Retinal pigment epithelial cell (primary cell): ENCODE measurements around the gene HOOK1.
"Not testable (repeated sequence)": the region's sequence is repeated elsewhere in the genome, so short reads cannot be mapped to it uniquely, and the experiment has no call there.

ENCODE experiments used
- DNase-seq: peaks from one replicate; pipeline ENCODE4 v3.0.0-alpha.2; 2010; ENCODE audit warnings: low read depth
- H3K4me3 ChIP-seq: 2 replicates; pipeline ENCODE4 v1.5.1; 2011; ENCODE audit warnings: mild to moderate bottlenecking, low read length, control low read depth, moderate library complexity
- TF ChIP-seq, protein P1 (sequence below): conservative IDR thresholded peaks from 2 replicates; pipeline ENCODE4 v1.5.1; 2011; ENCODE audit warnings: low read depth, low read length, control low read depth, inconsistent platforms

HOOK1 gene

GRCh38 chr1:59827055-59827643 is 12.4 kb downstream of the HOOK1 start:
- no peak for DNase-seq

DNA sequence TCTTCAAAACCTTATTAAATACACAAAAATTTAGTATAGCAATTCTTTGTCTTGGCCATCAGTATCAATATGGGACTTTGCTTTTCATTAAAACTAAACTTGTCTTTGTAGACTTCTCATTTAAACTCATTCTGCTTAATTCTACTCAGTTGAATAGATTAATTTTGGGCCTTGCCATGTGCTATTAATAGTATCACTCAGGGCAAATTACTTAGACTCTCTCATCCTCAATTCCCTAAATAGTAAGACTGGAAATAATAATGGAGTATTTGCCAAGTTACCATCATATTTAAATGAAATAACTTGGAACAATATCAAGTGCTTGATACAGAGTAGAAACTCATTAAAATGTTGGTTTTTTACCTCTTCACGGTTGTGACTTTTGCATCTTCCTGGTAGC is 13.4 kb downstream of the HOOK1 start:
- DNase-seq, result no peak
- no peak overlapping the region for H3K4me3 ChIP-seq
- TF ChIP-seq, protein P1, sequence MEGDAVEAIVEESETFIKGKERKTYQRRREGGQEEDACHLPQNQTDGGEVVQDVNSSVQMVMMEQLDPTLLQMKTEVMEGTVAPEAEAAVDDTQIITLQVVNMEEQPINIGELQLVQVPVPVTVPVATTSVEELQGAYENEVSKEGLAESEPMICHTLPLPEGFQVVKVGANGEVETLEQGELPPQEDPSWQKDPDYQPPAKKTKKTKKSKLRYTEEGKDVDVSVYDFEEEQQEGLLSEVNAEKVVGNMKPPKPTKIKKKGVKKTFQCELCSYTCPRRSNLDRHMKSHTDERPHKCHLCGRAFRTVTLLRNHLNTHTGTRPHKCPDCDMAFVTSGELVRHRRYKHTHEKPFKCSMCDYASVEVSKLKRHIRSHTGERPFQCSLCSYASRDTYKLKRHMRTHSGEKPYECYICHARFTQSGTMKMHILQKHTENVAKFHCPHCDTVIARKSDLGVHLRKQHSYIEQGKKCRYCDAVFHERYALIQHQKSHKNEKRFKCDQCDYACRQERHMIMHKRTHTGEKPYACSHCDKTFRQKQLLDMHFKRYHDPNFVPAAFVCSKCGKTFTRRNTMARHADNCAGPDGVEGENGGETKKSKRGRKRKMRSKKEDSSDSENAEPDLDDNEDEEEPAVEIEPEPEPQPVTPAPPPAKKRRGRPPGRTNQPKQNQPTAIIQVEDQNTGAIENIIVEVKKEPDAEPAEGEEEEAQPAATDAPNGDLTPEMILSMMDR, result no peak

More at GRCh38 chr1:59827055-59827643, 12.4 kb downstream of the HOOK1 start:
- H3K4me3 ChIP-seq, result no peak overlapping the region
- TF ChIP-seq, protein P1, result no peak

DNA sequence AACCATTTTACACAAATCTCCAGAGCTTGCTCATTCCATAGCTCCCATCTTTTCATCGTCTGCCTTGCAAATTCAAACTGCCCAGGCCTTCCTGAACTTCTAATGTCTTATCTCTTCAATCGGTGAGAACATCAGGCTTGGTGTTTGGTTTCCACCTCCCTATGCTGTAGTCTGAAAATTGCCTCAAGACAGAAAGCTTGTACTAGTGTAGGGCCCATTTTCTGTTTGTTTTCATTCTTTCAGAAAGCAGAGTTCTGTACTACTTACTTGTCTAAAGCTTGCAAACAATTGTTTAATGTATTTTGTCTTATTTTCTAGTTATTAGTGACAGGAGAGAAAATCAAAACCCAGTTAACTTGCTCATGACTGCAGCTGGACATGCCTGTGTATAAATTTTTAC is 16.8 kb downstream of the HOOK1 start:
- no peak overlapping the region for H3K4me3 ChIP-seq
- DNase-seq, result no peak
- TF ChIP-seq, protein P1, result no peak

GRCh38 chr1:59833022-59833421 is 18.3 kb downstream of the HOOK1 start:
- DNase-seq, result no peak
- TF ChIP-seq, protein P1, result no peak
- H3K4me3 ChIP-seq, result no peak overlapping the region

GRCh38 chr1:59833991-59834390 is 19.2 kb downstream of the HOOK1 start:
- H3K4me3 ChIP-seq, result no peak overlapping the region
- DNase-seq, result no peak

GRCh38 chr1:59837857-59838256 is 23.1 kb downstream of the HOOK1 start:
- not testable (repeated sequence) for H3K4me3 ChIP-seq, DNase-seq

More at GRCh38 chr1:59833991-59834390, 19.2 kb downstream of the HOOK1 start:
- TF ChIP-seq, protein P1, result no peak

DNA sequence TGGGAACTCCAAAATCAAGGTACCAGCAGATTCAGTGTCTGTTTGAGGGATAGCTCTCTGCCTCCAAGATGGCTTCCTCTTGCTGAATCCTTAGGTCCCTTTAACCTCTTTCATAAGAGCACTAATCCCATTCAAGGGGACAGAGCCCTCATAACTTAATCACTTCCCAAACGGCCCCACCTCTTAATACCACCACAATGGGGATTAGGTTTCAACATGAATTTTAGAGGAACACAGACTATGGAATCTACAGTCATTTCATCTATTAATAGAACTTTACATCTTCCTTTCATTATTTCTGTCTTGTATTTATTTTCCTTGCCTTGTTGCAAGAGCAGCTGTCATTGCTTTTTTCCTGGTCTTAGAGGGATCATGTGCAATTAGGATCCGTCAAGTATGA is 30.3 kb downstream of the HOOK1 start:
- TF ChIP-seq, protein P1, result no peak
- no peak overlapping the region for H3K4me3 ChIP-seq
- DNase-seq, result no peak
